GM18520 (cell line): ENCODE measurements around the gene MCF2L2.
"Not testable (repeated sequence)": the region's sequence is repeated elsewhere in the genome, so short reads cannot be mapped to it uniquely, and the experiment has no call there.

Source experiments
- ATAC-seq: cut with Tn5 transposase; IDR thresholded peaks from one replicate; pipeline ENCODE4 v1.9.1; 2021; ENCODE audit not compliant: unreplicated experiment

MCF2L2 gene

GRCh38 chr3:183180110-183180783 lies 248.2 kb downstream of the MCF2L2 start:
- ATAC-seq: no peak

- ATAC-seq: not testable (repeated sequence)
Measured at GRCh38 chr3:183179550-183179908, 248.9 kb downstream of the MCF2L2 start.

GRCh38 chr3:183178833-183179549 lies 249.4 kb downstream of the MCF2L2 start:
- no peak for ATAC-seq

GRCh38 chr3:183178512-183178832 lies 249.9 kb downstream of the MCF2L2 start:
- no peak for ATAC-seq

- no peak for ATAC-seq
Measured at GRCh38 chr3:183172051-183172639, 256.3 kb downstream of the MCF2L2 start.

GRCh38 chr3:183167975-183168374 lies 260.4 kb downstream of the MCF2L2 start:
- ATAC-seq: not testable (repeated sequence)

GRCh38 chr3:183163563-183163962 lies 264.9 kb downstream of the MCF2L2 start:
- no peak for ATAC-seq

GRCh38 chr3:183161552-183162336 lies 266.7 kb downstream of the MCF2L2 start:
- ATAC-seq: peak; percentile 62

GRCh38 chr3:183160616-183161015 lies 267.8 kb downstream of the MCF2L2 start:
- ATAC-seq: no peak

- ATAC-seq: no peak
Measured at GRCh38 chr3:183159333-183159732, 269.1 kb downstream of the MCF2L2 start.

- ATAC-seq: peak; percentile 54
Measured at GRCh38 chr3:183158551-183159006, 269.8 kb downstream of the MCF2L2 start.

- ATAC-seq: peak; percentile 22
Measured at GRCh38 chr3:183158113-183158512, 270.3 kb downstream of the MCF2L2 start.

GRCh38 chr3:183156266-183156665 lies 272.2 kb downstream of the MCF2L2 start:
- ATAC-seq: no peak

- ATAC-seq: no peak
Measured at GRCh38 chr3:183155499-183155898, 272.9 kb downstream of the MCF2L2 start.

GRCh38 chr3:183153210-183153950 lies 275.0 kb downstream of the MCF2L2 start:
- ATAC-seq: no peak

- ATAC-seq: no peak
Measured at GRCh38 chr3:183151821-183152351, 276.5 kb downstream of the MCF2L2 start.

- no peak for ATAC-seq
Measured at GRCh38 chr3:183151086-183151485, 277.3 kb downstream of the MCF2L2 start.

- no peak for ATAC-seq
Measured at GRCh38 chr3:183149915-183150750, 278.3 kb downstream of the MCF2L2 start.

GRCh38 chr3:183148056-183148455 lies 280.4 kb downstream of the MCF2L2 start:
- ATAC-seq: no peak

- ATAC-seq: no peak
Measured at GRCh38 chr3:183144363-183144762, 284.1 kb downstream of the MCF2L2 start.
